Keratinocyte (primary cell): Measurements from ENCODE around the gene TYRP1. TPM values are rescaled to one million over a fixed set of nuclear protein-coding genes. Genes with fewer than 3 reads are reported as not detected.

Experiments used
- DNase-seq: peaks from one replicate; pipeline ENCODE4 v3.0.0-alpha.2; 2011; ENCODE audit warnings: low read depth, missing footprints, low spot score
- FAIRE-seq: peaks from 2 replicates; lab custom pipeline; 2011; peaks lifted over from hg19 to GRCh38; lab: Jason Lieb, UNC
- H2AFZ ChIP-seq: 2 replicates; pipeline ENCODE4 v1.6.0; 2012; ENCODE audit warnings: low read length, control low read depth, inconsistent platforms; ENCODE audit not compliant: control insufficient read depth
- H3K27ac ChIP-seq: 2 replicates; pipeline ENCODE4 v1.5.1; 2011; ENCODE audit warnings: low read length; ENCODE audit not compliant: control insufficient read depth, insufficient read depth
- H3K27me3 ChIP-seq: 3 replicates; pipeline ENCODE4 v1.6.0; 2011; ENCODE audit warnings: low read length; ENCODE audit not compliant: control insufficient read depth, insufficient read depth; ENCODE audit errors: extremely low read depth
- H3K36me3 ChIP-seq, 2 experiments: 2 replicates in 1 of 2; 3 replicates in 1 of 2; pipeline ENCODE4 v1.5.1; 2011; ENCODE audit warnings: low read length in 2 of 2, mild to moderate bottlenecking in 1 of 2; ENCODE audit not compliant: control insufficient read depth in 2 of 2, insufficient read depth in 2 of 2; ENCODE audit errors: extremely low read depth in 1 of 2
- H3K4me1 ChIP-seq: 3 replicates; pipeline ENCODE4 v1.5.1; 2011; ENCODE audit warnings: low read length; ENCODE audit not compliant: control insufficient read depth, insufficient read depth; ENCODE audit errors: extremely low read depth
- H3K4me2 ChIP-seq: 3 replicates; pipeline ENCODE4 v1.6.0; 2011; ENCODE audit warnings: low read depth, low read length; ENCODE audit not compliant: control insufficient read depth, insufficient read depth; ENCODE audit errors: extremely low read depth
- H3K4me3 ChIP-seq, 3 experiments: fragments of 200-600 bp in 1 of 3; sonication (generic) in 1 of 3; 2 replicates in 2 of 3; 3 replicates in 1 of 3; pipeline ENCODE4 v1.5.1; 2011 to 2016; ENCODE audit warnings: low read length in 3 of 3, mild to moderate bottlenecking in 3 of 3, control low read depth in 2 of 3, inconsistent platforms in 1 of 3, low read depth in 1 of 3, mixed read lengths in 1 of 3, mixed run types in 1 of 3, moderate library complexity in 1 of 3; ENCODE audit not compliant: control insufficient read depth in 2 of 3, insufficient read depth in 2 of 3; ENCODE audit errors: extremely low read depth in 1 of 3
- H3K79me2 ChIP-seq: 2 replicates; pipeline ENCODE4 v1.6.0; 2012; ENCODE audit warnings: low read length; ENCODE audit not compliant: control insufficient read depth, insufficient read depth
- H3K9ac ChIP-seq: 3 replicates; pipeline ENCODE4 v1.6.0; 2011; ENCODE audit warnings: low read length; ENCODE audit not compliant: control insufficient read depth, insufficient read depth; ENCODE audit errors: extremely low read depth
- H3K9me1 ChIP-seq: 3 replicates; pipeline ENCODE4 v1.6.0; 2011; ENCODE audit warnings: low read length; ENCODE audit not compliant: control insufficient read depth, insufficient read depth; ENCODE audit errors: extremely low read depth
- H3K9me3 ChIP-seq: 2 replicates; pipeline ENCODE4 v1.5.1; 2012; ENCODE audit warnings: low read depth, low read length; ENCODE audit not compliant: control insufficient read depth
- H4K20me1 ChIP-seq: 3 replicates; pipeline ENCODE4 v1.6.0; 2011; ENCODE audit warnings: low read length; ENCODE audit not compliant: control insufficient read depth, insufficient read depth; ENCODE audit errors: extremely low read depth
- CTCF ChIP-seq, 3 experiments: IDR thresholded peaks in 1 of 3; conservative IDR thresholded peaks in 1 of 3; optimal IDR thresholded peaks in 1 of 3; 2 replicates in 2 of 3; 3 replicates in 1 of 3; pipeline versions ENCODE3 to v1.5.1; 2011; ENCODE audit warnings: low read length in 3 of 3, mild to moderate bottlenecking in 3 of 3, moderate library complexity in 2 of 3, control low read depth in 1 of 3, inconsistent platforms in 1 of 3; ENCODE audit not compliant: insufficient read depth in 2 of 3; ENCODE audit errors: extremely low read depth in 1 of 3
- EZH2 ChIP-seq: IDR thresholded peaks from one replicate; pipeline ENCODE4 v1.6.1; 2012; ENCODE audit warnings: inconsistent platforms, mild to moderate bottlenecking, low read length, moderate library complexity
- dilution Hi-C: fragments of 300-500 bp; cut with MboI; formaldehyde crosslinking; loops from one replicate; pipeline ENCODE4 v1.7.0; 2020; ENCODE audit warnings: low sequenced_read_pairs; ENCODE audit not compliant: extremely low pct_ligation_motif_present
- polyA plus RNA-seq, 5 experiments: library from polyadenylated mRNA; depleted of rRNA in 3 of 5; stranded (reverse) in 3 of 5; stranded (forward) in 1 of 5; unstranded in 1 of 5; fragments of >200 nt; gene quantifications; 1 replicate in 1 of 5; 2 replicates in 3 of 5; 3 replicates in 1 of 5; pipeline versions ENCODE4 v1.2.1 to v1.2.3, GENCODE V29; 2011 to 2012; ENCODE audit warnings: missing spikeins in 2 of 5, low read depth in 1 of 5, low replicate concordance in 1 of 5

The TYRP1 gene
- polyA plus RNA-seq, 1 donor (not counting 4 experiments of a cell fraction or from before 2014, with no cell fraction given) = 0.50 TPM

- DNase-seq (no peak), FAIRE-seq (no peak)
- no peak overlapping the region for H3K4me3 ChIP-seq
- no peak overlapping the region for H3K9ac ChIP-seq
- H3K9me1 ChIP-seq = no peaks in the 10 kb centered on the region
- H3K27ac ChIP-seq = no peak overlapping the region
- H3K79me2 ChIP-seq = no peaks in the 10 kb centered on the region
- no peak overlapping the region for H2AFZ ChIP-seq
- no peaks in the 10 kb centered on the region for H4K20me1 ChIP-seq
- H3K4me1 ChIP-seq = no peaks in the 10 kb centered on the region
- H3K9me3 ChIP-seq = no peaks in the 10 kb centered on the region
- H3K4me2 ChIP-seq = no peak overlapping the region
- TF ChIP-seq EZH2 (no peak), CTCF (optimal IDR thresholded peaks at IDR 0.05 in 1 of 3, IDR thresholded peaks at IDR 0.05 in 1 of 3, conservative IDR thresholded peaks at IDR 0.05 in 1 of 3; ENCODE audit: extremely low read depth in 1 of 3, insufficient read depth in 2 of 3, low read length in 3 of 3) (peak in 1 of 3 experiments; percentile 34)
- dilution Hi-C loops = no loop called here
- no peaks in the 10 kb centered on the region for H3K27me3 ChIP-seq
- no peaks in the 10 kb centered on the region for H3K36me3 ChIP-seq
Observed at GRCh38 chr9:12698986-12699385, 5.8 kb downstream of the TYRP1 start.

- Histone ChIP-seq H4K20me1 (no peaks in the 10 kb centered on the region), H3K9me1 (no peaks in the 10 kb centered on the region), H3K4me1 (no peaks in the 10 kb centered on the region), H3K79me2 (no peaks in the 10 kb centered on the region), H3K36me3 (no peaks in the 10 kb centered on the region), H2AFZ (no peak overlapping the region), H3K4me3 (no peak overlapping the region), H3K4me2 (no peak overlapping the region), H3K9me3 (no peaks in the 10 kb centered on the region), H3K9ac (no peak overlapping the region), H3K27me3 (no peaks in the 10 kb centered on the region), H3K27ac (no peak overlapping the region)
- dilution Hi-C loops = no loop called here
- FAIRE-seq = no peak
- no peak for DNase-seq
- TF ChIP-seq EZH2 = no peak
- TF ChIP-seq CTCF (optimal IDR thresholded peaks at IDR 0.05 in 1 of 3, IDR thresholded peaks at IDR 0.05 in 1 of 3, conservative IDR thresholded peaks at IDR 0.05 in 1 of 3; ENCODE audit: extremely low read depth in 1 of 3, insufficient read depth in 2 of 3, low read length in 3 of 3) = peak in 2 of 3 experiments; percentile 19 to 20
Observed at GRCh38 chr9:12699529-12699928, 6.3 kb downstream of the TYRP1 start.
